Measurements from ENCODE around the gene RPH3AL.

DNA sequence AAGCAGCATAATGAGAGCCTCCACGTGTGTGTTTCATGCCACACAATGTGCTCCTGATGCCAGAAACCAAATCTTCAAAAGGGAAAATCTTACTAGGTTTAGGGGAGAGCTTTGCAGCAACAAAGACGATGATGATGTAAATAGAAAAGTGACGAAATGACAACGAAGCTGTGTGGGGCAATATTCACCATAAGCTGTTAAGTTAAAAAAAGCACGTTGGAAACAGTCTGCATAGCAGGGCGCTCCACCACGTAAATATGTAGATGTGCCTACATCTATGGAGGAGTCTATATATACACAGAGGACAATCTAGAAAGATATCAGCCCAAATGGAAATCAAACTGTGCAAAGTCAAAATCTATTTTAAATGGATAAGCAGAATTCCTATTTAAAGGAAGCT lies 61.0 kb downstream of the RPH3AL start:
- TF ChIP-seq, protein P1, sequence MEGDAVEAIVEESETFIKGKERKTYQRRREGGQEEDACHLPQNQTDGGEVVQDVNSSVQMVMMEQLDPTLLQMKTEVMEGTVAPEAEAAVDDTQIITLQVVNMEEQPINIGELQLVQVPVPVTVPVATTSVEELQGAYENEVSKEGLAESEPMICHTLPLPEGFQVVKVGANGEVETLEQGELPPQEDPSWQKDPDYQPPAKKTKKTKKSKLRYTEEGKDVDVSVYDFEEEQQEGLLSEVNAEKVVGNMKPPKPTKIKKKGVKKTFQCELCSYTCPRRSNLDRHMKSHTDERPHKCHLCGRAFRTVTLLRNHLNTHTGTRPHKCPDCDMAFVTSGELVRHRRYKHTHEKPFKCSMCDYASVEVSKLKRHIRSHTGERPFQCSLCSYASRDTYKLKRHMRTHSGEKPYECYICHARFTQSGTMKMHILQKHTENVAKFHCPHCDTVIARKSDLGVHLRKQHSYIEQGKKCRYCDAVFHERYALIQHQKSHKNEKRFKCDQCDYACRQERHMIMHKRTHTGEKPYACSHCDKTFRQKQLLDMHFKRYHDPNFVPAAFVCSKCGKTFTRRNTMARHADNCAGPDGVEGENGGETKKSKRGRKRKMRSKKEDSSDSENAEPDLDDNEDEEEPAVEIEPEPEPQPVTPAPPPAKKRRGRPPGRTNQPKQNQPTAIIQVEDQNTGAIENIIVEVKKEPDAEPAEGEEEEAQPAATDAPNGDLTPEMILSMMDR (IDR thresholded peaks at IDR 0.05 in 4 of 5, conservative IDR thresholded peaks at IDR 0.05 in 1 of 5): no peak
- no peak for TF ChIP-seq POLR2A (IDR thresholded peaks at IDR 0.05)

Measured in gastrocnemius medialis (tissue), 4 donors.